Lower leg skin (tissue), 4 donors: ENCODE data around the gene ECT2. TPM values are rescaled to one million over a fixed set of nuclear protein-coding genes. Genes with fewer than 3 reads are reported as not detected.

Source experiments
- DNase-seq, 2 donors: peaks; one replicate each; pipeline ENCODE4 v3.0.0-alpha.2; 2019; ENCODE audit warnings: low spot score in 2 of 2
- H3K4me3 ChIP-seq: fragments of 200-600 bp; sonication (generic); 2 replicates; pipeline ENCODE4 v1.5.1; 2017; ENCODE audit warnings: mild to moderate bottlenecking, low read depth; ENCODE audit not compliant: poor library complexity, severe bottlenecking
- CTCF ChIP-seq, 3 donors: fragments of 450-650 bp; IDR thresholded peaks; one replicate each; pipeline ENCODE4 v1.5.1; 2016; ENCODE audit warnings: antibody characterized with exemption in 3 of 3, mild to moderate bottlenecking in 3 of 3, moderate library complexity in 2 of 3
- POLR2A ChIP-seq, 2 donors: fragments of 450-650 bp; IDR thresholded peaks; one replicate each; pipeline ENCODE4 v1.6.1; 2016 to 2017; ENCODE audit warnings: antibody characterized with exemption in 2 of 2, mild to moderate bottlenecking in 1 of 2, moderate library complexity in 1 of 2
- WGBS, 2 donors: methylation state at CpG; one replicate each; pipeline ENCODE4 v1.1.5; 2018; 5-methylcytosine and 5-hydroxymethylcytosine counted together
- intact Hi-C: fragments of 100-400 bp; cut with DNase I; formaldehyde crosslinking; loops from one replicate; pipeline ENCODE4 v1.15.0; 2023; ENCODE audit warnings: low total_unique reads
- total RNA-seq, 4 donors: library from RNA; depleted of rRNA; stranded (reverse); fragments of >200 nt; gene quantifications; one replicate each; pipeline ENCODE4 v1.1.0, GENCODE V29; 2016

Gene ECT2
- total RNA-seq, 4 donors from 2014 or later = 8.3 to 11.7 (median 10.8) TPM

GRCh38 chr3:172766241-172766640 is 15.7 kb downstream of the ECT2 start:
- TF ChIP-seq CTCF (IDR thresholded peaks at IDR 0.05) = no peak
- no peak for TF ChIP-seq POLR2A (IDR thresholded peaks at IDR 0.05)
- H3K4me3 ChIP-seq = no peak overlapping the region
- intact Hi-C loops = no loop called here
- DNase-seq = no peak
- 94 to 95% methylated on average over 2 of the region's 2 CpGs for WGBS, 2 donors

GRCh38 chr3:172766718-172767405 is 16.3 kb downstream of the ECT2 start:
- no peak for DNase-seq
- TF ChIP-seq CTCF (IDR thresholded peaks at IDR 0.05) (no peak), POLR2A (IDR thresholded peaks at IDR 0.05) (no peak)
- WGBS, 2 donors = 97% methylated on average over 10 of the region's 10 CpGs

GRCh38 chr3:172770382-172770781 is 19.9 kb downstream of the ECT2 start:
- TF ChIP-seq CTCF (IDR thresholded peaks at IDR 0.05) (no peak), POLR2A (IDR thresholded peaks at IDR 0.05) (no peak)
- no peak for DNase-seq
- intact Hi-C loops = no loop called here
- no peak overlapping the region for H3K4me3 ChIP-seq
- 93 to 100% methylated on average over 1 of the region's 1 CpG for WGBS, 2 donors

More at GRCh38 chr3:172766718-172767405, 16.3 kb downstream of the ECT2 start:
- intact Hi-C loops = no loop called here
- H3K4me3 ChIP-seq = no peak overlapping the region

- intact Hi-C loops = no loop called here
- no peak for DNase-seq
- no peak for TF ChIP-seq POLR2A (IDR thresholded peaks at IDR 0.05)
- no peak for TF ChIP-seq CTCF (IDR thresholded peaks at IDR 0.05)
- WGBS, 2 donors = 91 to 94% methylated on average over 2 of the region's 2 CpGs
- no peak overlapping the region for H3K4me3 ChIP-seq
These were observed 21.1 kb downstream of the ECT2 start for GRCh38 chr3:172771672-172772071.

- TF ChIP-seq CTCF (IDR thresholded peaks at IDR 0.05) = no peak
- TF ChIP-seq POLR2A (IDR thresholded peaks at IDR 0.05) = no peak
- no peak for DNase-seq
- WGBS, 2 donors = 94 to 97% methylated on average over 5 of the region's 5 CpGs
- intact Hi-C loops = no loop called here
- H3K4me3 ChIP-seq = no peak overlapping the region
These were observed 25.7 kb downstream of the ECT2 start for GRCh38 chr3:172776049-172776717.
